Femur (tissue), 1 donor: Measurements from ENCODE around the gene TBX1.
"Not testable (repeated sequence)": the region's sequence is repeated elsewhere in the genome, so short reads cannot be mapped to it uniquely, and the experiment has no call there.

Experiments used
- DNase-seq: peaks from one replicate; pipeline ENCODE4 v3.0.0-alpha.2; 2017

The TBX1 gene

DNA sequence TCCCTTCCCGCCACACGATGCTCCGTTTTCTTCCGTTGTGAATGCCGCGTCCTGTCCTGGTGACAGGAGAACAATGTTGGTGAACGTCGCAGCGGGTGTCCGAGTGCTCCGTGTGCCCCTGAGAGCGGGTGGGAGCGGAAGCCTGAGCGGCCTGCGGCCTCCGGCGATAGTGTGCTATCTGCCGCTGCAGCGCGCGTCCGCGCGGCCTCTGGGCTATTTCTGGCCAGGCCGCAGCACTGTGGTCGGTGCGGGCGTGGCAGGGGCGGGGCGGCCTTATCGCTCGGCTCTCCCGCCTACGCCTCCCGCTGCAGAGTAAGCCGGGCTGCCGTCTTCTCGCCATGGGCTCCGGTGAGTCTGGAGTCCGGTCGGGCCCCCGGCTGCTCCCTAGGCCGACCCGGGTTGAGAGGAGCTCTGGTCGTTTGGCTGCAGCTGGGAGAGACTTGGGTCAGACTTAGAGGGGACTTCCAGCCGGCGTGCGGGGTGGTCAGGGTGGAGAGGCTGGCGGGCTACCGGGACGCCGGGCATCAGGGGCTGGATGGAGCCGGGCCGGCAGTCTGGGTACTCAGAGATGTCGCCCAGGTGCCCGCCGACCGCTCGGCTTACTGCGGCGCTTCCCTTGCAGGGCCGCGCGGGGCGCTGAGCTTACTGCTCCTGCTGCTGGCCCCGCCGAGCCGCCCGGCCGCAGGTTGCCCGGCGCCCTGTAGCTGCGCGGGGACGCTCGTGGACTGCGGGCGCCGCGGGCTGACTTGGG lies 37.2 kb upstream of the TBX1 start, which contains the start of gene GP1BB:
Gene GP1BB (plus strand): TSS at position 308 of the 751 bp plus-strand sequence. CDS start 31 bp downstream, at position 339.
- no peak for DNase-seq

DNA sequence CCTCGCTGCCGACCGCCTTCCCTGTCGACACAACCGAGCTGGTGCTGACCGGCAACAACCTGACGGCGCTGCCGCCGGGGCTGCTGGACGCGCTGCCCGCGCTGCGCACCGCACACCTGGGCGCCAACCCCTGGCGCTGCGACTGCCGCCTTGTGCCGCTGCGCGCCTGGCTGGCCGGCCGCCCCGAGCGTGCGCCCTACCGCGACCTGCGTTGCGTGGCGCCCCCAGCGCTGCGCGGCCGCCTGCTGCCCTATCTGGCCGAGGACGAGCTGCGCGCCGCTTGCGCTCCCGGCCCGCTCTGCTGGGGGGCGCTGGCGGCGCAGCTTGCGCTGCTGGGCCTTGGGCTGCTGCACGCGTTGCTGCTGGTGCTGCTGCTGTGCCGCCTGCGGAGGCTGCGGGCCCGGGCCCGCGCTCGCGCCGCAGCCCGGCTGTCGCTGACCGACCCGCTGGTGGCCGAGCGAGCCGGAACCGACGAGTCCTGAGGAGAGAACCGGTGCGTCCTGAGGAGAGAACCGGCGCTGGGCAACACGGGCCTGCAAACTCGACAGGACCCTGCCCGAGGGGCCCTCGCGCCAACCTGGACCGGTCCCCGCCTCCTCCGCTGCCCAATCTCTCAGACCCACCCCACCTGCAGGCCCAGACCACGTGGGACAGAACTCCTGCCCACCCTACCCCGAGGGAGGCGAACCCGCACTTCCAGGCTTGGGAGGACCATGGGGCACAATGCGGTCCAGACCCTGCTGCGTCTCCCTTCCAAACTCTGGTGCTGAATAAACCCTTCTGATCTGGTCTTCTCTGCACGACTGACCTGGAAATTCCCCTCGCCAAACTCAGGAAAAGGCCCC lies 36.4 kb upstream of the TBX1 start:
- DNase-seq = no peak

DNA sequence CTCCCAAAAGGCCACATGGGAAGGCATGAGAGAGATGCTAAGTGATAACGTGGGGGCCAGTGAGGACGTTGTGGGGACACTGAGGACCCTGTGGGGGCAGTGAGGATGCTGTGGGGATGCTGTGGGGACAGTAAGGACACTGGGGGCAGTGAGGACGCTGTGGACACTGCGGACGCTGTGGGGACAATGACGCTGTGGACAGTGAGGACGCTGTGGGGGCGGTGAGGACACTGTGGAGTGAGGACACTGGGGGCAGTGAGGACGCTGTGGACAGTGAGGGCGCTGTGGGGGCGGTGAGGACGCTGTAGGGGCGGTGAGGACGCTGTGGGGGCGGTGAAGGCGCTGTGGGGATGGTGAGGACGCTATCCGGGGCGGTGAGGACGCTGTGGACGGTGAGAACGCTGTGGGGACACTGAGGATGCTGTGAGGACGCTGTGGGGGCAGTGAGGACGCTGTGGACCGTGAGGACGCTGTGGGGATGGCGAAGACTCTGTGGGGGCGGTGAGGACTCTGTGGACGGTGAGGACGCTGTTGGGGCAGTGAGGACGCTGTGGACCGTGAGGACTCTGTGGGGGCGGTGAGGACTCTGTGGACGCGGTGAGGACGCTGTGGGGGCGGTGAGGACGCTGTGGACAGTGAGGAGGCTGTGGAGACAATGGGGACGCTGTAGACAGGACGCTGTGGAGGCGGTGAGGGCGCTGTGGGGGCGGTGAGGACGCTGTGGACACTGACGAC lies 35.5 kb upstream of the TBX1 start:
- DNase-seq = no peak

DNA sequence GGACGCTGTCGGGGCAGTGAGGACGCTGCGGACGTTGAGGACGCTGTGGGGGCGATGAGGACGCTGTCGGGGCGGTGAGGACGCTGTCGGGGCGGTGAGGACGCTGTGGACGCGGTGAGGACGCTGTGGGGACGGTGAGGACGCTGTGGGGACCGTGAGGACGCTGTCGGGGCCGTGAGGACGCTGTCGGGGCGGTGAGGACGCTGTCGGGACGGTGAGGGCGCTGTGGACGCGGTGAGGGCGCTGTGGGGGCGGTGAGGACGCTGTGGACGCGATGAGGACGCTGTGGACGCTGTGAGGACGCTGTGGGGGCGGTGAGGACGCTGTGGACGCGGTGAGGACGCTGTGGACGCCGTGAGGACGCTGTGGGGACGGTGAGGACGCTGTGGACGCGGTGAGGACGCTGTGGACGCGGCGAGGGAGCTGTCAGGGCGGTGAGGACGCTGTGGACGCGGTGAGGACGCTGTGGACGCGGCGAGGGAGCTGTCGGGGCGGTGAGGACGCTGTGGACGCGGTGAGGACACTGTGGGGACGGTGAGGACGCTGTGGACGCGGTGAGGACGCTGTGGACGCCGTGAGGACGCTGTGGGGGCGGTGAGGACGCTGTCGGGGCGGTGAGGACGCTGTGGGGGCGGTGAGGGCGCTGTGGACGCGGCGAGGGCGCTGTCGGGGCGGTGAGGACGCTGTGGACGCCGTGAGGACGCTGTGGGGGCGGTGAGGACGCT lies 34.4 kb upstream of the TBX1 start:
- not testable (repeated sequence) for DNase-seq

DNA sequence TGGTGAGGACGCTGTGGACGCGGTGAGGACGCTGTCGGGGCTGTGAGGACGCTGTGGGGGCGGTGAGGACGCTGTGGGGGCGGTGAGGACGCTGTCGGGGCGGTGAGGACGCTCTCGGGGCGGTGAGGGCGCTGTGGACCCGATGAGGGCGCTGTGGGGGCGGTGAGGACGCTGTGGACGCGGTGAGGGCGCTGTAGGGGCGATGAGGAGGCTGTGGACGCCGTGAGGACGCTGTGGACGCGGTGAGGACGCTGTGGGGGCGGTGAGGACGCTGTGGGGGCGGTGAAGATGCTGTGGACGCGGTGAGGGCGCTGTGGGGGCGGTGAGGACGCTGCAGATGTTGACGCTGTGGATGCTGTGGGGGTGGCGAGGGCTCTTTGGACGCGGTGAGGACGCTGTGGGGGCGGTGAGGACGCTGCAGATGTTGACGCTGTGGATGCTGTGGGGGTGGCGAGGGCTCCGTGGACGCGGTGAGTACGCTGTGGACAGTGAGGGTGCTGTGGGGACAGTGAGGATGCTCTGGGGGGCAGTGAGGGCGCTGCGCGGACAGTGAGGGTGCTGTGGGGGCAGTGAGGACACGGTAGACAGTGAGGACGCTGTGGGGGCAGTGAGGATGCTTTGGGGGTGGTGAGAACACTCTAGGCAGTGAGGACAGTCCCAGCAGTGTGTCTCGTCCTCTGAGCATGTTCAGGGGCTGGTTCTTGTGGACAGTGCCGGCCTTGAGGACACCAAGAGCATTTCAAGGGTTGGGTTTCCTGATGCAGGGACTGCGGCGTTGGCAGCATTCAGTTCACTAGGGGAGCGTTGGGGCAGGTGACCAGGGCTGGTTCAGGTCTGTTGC lies 33.0 kb upstream of the TBX1 start:
- no peak for DNase-seq

DNA sequence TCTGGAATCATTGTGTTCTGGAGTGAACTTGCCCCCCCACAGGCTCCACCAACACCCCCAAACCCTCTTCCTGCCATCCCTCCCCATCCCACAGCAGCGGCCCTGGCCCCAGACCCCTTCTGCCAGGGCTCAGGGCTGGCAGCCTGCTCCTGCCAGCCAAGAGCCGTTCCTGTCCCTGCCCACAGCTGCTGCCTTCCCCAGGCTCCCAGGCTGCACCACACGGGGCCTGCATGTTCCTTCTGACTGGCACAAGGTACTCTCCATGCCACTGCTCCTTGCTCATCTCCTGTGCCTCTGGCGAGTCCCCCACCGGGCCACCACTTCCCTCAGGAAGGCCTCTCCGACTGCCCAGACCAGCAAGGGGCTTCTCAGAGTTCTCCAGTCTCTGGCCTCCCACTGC lies 32.3 kb upstream of the TBX1 start:
- DNase-seq = no peak

DNA sequence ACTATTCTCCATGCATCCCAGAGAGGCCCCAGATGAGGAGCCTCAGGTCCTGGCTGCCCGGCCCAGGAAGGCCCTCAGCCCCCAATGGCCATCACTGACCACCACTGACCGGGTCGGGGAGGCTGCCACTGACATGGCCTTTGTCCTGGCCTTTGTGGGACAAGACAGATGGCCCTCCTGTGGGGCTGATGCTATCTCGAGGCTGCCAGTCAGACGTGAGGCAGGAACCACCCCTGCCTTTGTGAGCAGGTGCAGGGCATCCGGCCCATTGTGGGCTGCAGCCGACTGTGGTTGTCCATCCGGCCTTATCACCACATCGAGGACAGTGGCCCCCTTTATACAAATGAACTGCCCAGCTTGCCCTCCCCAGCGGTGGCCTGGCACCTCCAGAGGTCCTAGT lies 31.7 kb upstream of the TBX1 start:
- DNase-seq = no peak

DNA sequence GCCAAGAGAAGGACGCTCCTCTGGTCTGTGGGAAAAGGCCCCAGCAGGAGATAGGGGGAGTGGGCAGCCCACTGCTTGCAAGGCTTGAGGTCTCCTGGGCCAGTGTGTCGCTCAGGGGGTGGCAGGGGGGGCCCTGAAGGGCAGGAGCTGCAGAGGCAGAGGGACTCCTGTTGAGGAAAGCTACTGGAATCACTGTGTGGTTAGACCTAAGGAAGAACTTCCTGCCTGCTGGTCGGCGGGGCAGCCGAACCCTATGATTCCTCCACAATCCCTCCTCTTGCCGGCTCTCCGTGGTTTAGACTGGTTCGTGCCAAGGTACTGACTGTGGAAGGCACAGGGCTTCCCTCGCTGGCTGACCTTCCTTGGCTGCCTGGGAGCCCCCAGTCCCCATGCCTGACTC lies 31.1 kb upstream of the TBX1 start:
- DNase-seq = no peak

DNA sequence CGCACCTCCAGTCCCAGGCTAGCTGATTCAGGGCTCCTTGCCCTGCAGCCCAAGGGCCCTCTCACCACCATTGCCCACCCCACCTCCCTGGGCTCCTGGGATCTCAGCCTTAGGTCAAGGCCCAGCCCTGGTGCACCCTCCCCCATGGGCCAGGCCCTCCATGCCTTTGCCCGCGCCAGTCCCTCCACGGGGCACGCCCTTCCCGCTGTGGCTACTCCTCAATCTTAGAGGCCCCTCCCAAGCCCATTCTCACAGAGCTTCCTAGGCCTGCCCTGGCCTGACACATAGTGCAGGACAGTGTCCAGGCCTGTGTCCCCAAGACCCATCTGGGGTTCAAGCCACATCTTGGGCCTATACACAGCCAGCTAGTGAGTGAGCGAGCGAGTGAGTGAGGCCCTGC lies 30.4 kb upstream of the TBX1 start:
- DNase-seq = no peak

DNA sequence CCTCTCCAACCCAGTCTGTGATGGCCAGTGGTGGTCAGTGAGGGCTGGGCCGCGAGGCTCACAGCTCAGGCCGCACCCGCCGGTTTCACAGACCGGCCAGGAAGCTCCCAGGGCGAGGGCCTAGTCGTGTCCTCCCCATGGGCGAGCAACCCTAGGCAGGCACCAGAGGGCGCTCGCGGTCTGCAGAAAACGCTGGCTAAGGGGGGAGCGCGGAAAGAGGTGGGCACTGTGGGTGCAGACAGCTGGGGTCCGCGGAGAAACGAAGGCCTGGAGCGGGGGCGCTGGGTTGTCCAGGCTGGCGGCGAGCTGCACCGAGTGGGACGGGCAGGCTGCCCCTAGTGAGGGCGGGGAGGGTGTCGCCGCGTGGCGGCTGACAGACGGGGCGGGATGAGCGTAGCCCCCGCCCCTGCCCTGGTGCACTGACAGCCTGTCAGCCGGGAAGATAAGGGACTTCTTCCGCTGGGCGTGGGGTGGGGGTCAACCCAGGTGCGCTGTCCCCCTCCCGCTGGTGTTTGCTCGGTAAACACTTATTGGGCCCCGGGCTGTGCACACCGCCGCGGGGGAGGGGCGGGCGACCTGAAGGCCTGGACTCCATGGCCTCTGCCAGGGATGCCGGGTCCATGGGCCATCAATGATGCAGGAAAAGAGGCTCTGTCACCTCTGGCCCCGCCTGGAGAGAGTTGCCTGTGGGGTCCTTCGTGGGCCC lies 29.8 kb upstream of the TBX1 start:
- DNase-seq = peak; percentile 92

DNA sequence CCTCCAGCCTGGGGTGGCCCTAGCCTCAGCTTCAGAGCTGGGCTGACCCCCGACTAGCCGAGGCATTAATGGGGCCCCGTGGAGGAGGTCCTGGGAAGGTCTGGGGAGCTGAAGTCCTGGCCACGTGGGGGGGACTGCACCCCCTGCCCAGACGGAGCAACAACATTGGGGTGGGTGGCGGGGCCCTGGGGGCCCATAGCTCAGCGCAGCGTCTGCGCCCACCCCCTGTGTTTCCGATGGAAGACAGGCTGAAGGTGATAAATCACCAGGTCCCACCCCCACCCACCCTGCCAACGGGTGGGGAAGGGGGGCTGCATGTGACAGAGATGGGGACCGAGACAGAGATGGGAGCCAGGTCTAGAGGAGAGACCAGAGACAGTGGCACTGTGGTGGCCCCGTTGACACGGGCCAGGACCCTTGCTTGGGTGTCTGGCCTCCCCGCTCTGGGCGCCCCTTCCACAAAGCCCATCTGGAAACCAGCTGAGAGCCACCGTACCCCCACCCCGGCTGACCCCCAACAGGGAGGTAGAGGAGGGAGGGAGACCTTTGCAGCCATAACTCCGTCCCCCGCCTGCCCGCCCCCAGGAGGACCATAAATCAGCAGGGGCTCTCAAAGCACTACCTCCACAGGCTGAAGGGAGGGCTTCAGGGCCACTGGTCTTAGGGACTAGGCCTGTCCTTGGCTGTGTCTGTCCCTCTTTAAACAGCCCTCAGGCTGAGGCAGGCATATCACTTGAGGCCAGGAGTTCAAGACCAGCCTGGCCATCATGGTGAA lies 29.0 kb upstream of the TBX1 start:
- DNase-seq = no peak

DNA sequence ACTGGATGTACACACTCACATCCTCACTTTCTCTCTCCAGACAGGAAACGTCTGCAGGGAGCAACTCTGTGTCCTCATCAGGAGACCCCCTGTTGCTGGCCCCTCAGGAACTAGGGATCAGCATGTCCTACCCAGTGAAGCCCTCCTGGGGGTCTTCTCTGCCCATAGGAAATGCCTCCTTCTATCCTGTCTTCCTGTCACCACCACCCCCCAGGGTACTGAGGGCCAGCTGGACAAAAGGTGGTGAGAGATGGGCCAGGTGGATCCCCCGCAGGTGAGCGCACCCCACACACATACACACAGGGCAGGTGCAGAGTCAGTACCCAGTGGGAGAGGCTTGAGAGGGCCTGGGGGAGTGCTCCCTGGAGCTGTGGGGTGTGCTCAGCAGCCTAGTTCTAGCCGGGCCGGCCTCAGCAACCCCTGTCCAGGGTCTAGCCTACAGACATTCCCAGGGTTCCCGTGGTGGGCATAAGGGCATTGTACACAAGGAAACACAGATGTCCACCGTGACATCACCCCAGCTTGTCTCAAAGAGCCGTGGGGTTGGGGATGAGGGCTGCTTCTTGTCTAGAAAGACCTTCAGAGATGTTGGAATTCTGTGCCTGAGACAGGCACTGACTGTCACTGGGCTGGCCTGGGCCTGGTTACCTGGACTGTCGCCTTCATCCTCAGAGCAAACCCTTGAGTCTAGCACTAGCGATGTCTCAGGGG lies 28.0 kb upstream of the TBX1 start:
- DNase-seq = no peak

DNA sequence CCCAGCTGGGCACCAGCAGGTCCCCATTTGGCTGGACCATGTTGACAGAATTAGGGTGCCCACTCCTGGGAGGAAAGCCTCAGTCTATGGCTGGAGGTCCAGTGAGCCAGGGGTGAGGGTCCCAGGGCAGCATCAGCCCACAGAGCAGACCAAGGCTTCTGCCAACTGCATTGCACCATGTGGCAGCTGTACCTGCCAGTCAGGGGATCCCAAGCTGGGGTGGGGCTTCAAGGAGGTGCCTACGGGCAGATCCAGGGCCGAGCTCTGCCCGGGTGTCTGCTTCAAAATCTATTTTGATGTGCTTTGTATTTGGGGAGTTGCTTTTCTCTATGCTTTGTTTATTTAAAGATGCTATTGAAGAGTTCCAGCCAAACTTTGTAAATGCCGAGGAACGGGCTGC lies 26.8 kb upstream of the TBX1 start:
- no peak for DNase-seq

DNA sequence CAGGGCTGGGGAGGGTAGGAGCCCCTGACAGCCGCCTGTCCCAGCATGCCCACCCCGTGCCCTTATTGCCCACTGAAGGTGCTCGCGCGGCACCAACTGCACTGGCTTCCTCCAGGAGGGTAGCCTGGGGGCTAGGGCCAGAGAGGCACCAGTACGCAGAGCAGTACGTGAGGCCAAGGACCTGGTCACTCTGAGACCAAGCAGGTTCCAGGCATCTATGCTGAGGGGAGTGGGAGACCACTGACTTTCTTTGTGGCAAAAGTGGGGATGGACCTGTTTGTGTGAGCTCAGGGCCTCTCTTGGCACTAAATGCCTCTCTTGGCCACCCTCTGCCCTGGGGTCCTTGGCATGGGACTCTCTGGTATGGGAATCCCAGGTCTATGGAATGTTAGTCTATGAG lies 26.4 kb upstream of the TBX1 start:
- DNase-seq = no peak

DNA sequence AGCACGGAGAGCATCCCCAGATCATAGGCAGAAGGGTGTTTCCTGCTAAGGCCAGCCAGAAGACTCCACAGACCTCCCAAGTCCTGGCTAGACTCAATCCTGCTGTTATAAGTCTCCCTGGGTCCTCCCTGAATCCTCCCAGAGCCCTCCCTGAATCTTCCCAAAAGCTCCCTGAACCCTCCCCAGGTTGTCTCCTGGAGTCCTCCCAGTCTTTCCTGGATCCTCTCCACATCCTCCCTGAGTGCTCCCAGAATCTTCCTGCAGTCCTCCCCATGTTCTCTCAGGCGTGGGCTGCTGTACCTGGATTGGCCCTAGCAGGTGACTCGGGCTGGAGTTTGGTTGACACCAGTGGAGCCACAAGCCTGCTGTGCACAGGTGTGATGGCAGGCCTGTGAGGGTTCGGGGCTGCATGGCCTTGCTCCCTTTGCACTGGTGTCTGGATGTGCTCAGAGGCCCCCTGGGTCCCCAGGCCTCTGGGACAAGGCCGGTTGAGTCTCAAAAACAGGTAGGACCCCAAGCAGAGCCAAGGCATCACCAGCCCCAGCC lies 25.7 kb upstream of the TBX1 start:
- no peak for DNase-seq

DNA sequence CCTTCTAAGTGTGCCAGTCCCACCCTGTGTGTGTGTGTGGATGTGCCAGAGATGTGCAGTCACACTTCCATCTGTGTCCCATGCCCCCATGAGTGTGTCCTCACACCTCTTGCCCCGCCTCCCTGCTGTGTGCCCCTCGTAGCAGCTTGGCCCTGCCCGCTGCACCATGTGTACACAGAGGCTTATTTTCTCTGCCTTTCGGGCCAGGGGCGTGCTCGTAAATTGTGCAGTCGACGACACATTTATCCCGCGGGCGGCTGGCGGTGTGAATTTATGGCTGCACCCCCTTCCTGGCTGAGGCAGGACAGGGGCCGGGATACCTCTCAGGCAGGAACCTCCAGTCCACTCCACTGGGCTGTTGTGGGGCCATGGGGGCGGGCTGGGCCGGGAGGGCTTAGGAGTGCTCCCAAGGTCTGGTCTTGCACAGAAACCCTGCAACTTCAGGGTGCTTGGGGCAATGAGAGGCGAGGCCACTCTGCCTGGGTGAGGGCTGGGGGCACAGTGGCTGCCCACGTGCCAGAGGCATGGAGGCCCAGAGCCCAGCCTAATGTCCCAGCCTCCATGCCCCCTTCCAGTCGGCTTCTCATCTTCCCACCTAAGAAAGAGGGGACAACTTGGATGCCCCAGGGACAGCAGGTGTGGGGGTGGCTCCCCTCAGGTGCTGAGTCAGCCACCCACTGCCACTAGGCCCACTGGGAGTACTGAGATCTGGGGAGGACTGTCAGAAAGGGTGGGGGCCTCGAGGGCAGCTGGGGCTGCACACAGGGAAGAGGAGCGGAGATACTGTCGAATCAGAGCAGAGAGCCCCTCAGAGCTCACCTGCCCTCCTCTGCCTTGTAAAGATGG lies 24.7 kb upstream of the TBX1 start:
- no peak for DNase-seq

DNA sequence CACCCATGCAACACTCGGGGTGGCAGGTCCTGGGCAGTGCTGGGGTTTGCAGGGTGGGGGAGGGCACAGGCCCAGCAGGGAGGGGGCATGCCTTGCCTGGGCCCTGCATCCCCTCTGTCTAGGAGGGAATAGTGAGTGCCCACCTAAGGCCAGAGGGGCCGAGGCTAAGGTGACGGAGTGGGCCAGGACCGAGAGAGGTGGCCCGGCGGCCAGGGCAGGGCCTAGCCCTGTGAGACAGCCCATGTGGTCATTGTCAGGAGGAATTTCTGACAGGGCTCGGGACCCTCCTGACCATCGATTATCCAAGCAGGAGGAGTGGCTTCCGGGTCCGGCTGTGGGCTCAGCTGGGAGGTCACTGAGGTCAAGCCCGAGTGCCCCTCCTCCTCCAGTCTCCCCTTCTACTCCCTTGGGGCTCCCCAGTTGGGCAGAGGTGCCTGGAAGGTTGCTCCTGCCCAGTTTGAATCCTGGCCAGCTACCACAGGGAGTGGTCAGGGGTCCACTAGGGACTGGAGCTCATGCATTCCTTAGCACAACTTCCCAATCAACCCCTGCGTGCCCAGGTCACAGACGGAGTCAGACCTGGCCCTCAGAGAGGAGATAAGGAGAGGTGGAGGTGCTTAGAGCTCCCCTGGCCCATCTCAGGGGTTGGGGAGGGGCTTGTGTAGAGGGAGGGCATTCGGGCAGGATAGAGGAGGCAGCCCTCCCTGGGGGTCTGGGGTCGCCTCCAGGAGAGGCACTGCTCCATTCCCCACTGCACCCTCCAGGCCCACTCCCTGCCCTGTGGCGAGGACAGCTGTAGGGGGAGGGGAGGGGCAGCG lies 22.5 kb upstream of the TBX1 start:
- no peak for DNase-seq
